Activated CD8-positive, alpha-beta T cell treated with anti-CD3 and anti-CD28 coated beads, Interleukin-2, amount 10 ng/mL, durations not matched to agents 7 days and 5 days (primary cell): ENCODE results near the gene UBTF. TPM values are rescaled to one million over a fixed set of nuclear protein-coding genes. Genes with fewer than 3 reads are reported as not detected.

Source experiments
- ATAC-seq: fragments of 150-1000 bp; cut with Tn5 transposase; one replicate; pipeline ENCODE4 v1.10.0; 2021; ENCODE audit warnings: moderate library complexity
- CTCF ChIA-PET: fragments of 350-600 bp; sonication (Branson Sonifier 250); formaldehyde crosslinking; loops from one replicate; lab custom pipeline; 2021; ENCODE audit warnings: antibody characterized with exemption; lab: Charles Lee
- POLR2A ChIA-PET: fragments of 350-600 bp; sonication (Branson Sonifier 250); formaldehyde crosslinking; loops from one replicate; lab custom pipeline; 2021; ENCODE audit warnings: antibody characterized with exemption; lab: Charles Lee
- DNase-seq: peaks from one replicate; pipeline ENCODE4 v3.0.0-alpha.2; 2020
- H3K27ac Mint-ChIP-seq: one replicate; pipeline ENCODE4 v1.8.0; 2021; ENCODE audit warnings: mild to moderate bottlenecking, mixed read lengths
- H3K27me3 Mint-ChIP-seq: one replicate; pipeline ENCODE4 v1.8.0; 2021; ENCODE audit warnings: low read depth, mixed read lengths
- H3K36me3 Mint-ChIP-seq: one replicate; pipeline ENCODE4 v1.8.0; 2021; ENCODE audit warnings: low read depth, mixed read lengths
- H3K4me1 Mint-ChIP-seq: one replicate; pipeline ENCODE4 v1.8.0; 2021; ENCODE audit warnings: low read depth, mixed read lengths
- H3K4me3 Mint-ChIP-seq: one replicate; pipeline ENCODE4 v1.8.0; 2021; ENCODE audit warnings: mild to moderate bottlenecking, mixed read lengths
- H3K9me3 Mint-ChIP-seq: one replicate; pipeline ENCODE4 v1.8.0; 2022; ENCODE audit warnings: mixed read lengths; ENCODE audit not compliant: insufficient read depth
- microRNA-seq: library from miRNA; unstranded; fragments of <30 nt; microRNA quantifications from one replicate; pipeline ENCODE4 v1.2.0, GENCODE V29; 2022
- total RNA-seq, 2 experiments: library from RNA; stranded (reverse); gene quantifications; one replicate each; pipeline ENCODE4 v1.2.3, GENCODE V29; 2021

The UBTF gene
- total RNA-seq, 2 experiments from 2014 or later, result 165 to 182 TPM

GRCh38 chr17:44159519-44160210, 59.8 kb downstream of the UBTF start:
- DNase-seq (no peak), ATAC-seq (no peak)
- no peaks in the 10 kb centered on the region for H3K9me3 Mint-ChIP-seq
- no peaks in the 10 kb centered on the region for H3K27me3 Mint-ChIP-seq
- peaks cover 5% of the 10 kb centered on the region for H3K4me1 Mint-ChIP-seq
- no peak overlapping the region for H3K27ac Mint-ChIP-seq
- peaks cover 27% of the 10 kb centered on the region for H3K36me3 Mint-ChIP-seq
- ChIA-PET CTCF (interaction anchor here (1.6 kb wide), 1 partner anchor 9 kb away, joined by 6 read pairs; no protein-coding TSS in a partner anchor), POLR2A (no interaction called here)
- H3K4me3 Mint-ChIP-seq, result no peak overlapping the region

- peak overlapping the region; percentile 8 for H3K27ac Mint-ChIP-seq
- H3K4me3 Mint-ChIP-seq, result no peak overlapping the region
- H3K36me3 Mint-ChIP-seq, result peaks cover 38% of the 10 kb centered on the region
- no peaks in the 10 kb centered on the region for H3K27me3 Mint-ChIP-seq
- H3K4me1 Mint-ChIP-seq, result peaks cover 20% of the 10 kb centered on the region
- no peaks in the 10 kb centered on the region for H3K9me3 Mint-ChIP-seq
- CTCF ChIA-PET, result interaction anchor here (1.3 kb wide), 1 partner anchor 13 kb away, joined by 3 read pairs; no protein-coding TSS in a partner anchor
- no peak for DNase-seq
- POLR2A ChIA-PET, result interaction anchor here (0.6 kb wide), 1 partner anchor 14 kb away, joined by 3 read pairs; no protein-coding TSS in a partner anchor
- ATAC-seq, result no peak
Observed at GRCh38 chr17:44155488-44155887, 64.0 kb downstream of the UBTF start.

Small RNA genes lying within 50 kb of the gene (microRNA-seq; reads per million reads assigned to microRNA genes)
- gene MIR6782, result 2.3 reads per million

Other genes with a start within 250 kb of the UBTF start
- gene NAGS, start 215.1 kb downstream of the UBTF start, total RNA-seq, result under 1 TPM; 0.68 to 0.78 TPM
- 10 to 100 TPM; 24.3 to 26.0 TPM for gene TMEM101, start 204.7 kb downstream of the UBTF start, total RNA-seq
- 10 to 100 TPM; 61.9 to 62.5 TPM for gene LSM12, start 153.0 kb downstream of the UBTF start, total RNA-seq
- 10 to 100 TPM; 19.3 to 19.7 TPM for gene G6PC3, start 148.9 kb downstream of the UBTF start, total RNA-seq
- gene HDAC5, start 96.0 kb downstream of the UBTF start, total RNA-seq, result 10 to 100 TPM; 24.0 to 24.9 TPM
- gene HROB, start 77.7 kb downstream of the UBTF start, total RNA-seq, result 10 to 100 TPM; 16.4 to 18.0 TPM
- under 1 TPM; 0.26 to 0.42 TPM for gene ASB16, start 49.0 kb downstream of the UBTF start, total RNA-seq
- 10 to 100 TPM; 26.7 to 27.9 TPM for gene TMUB2, start 32.7 kb downstream of the UBTF start, total RNA-seq
- 100 to 1,000 TPM; 116 to 120 TPM for gene ATXN7L3, start 19.8 kb downstream of the UBTF start, total RNA-seq
- not detected for gene SLC4A1, start 48.5 kb upstream of the UBTF start, total RNA-seq
- under 1 TPM in 1 of 2 experiments, not detected in 1; 0.18 TPM for gene RUNDC3A, start 88.9 kb upstream of the UBTF start, total RNA-seq
- 100 to 1,000 TPM; 140 to 141 TPM for gene SLC25A39, start 105.1 kb upstream of the UBTF start, total RNA-seq
- gene GRN, start 125.6 kb upstream of the UBTF start, total RNA-seq, result 10 to 100 TPM; 45.6 to 46.7 TPM
- under 1 TPM; 0.37 to 0.45 TPM for gene FAM171A2, start 144.2 kb upstream of the UBTF start, total RNA-seq
- gene ITGA2B, start 170.0 kb upstream of the UBTF start, total RNA-seq, result under 1 TPM; 0.39 to 0.82 TPM